Fibroblast of skin of back (primary cell): ENCODE results near the gene AOAH.
"Not testable (repeated sequence)": the region's sequence is repeated elsewhere in the genome, so short reads cannot be mapped to it uniquely, and the experiment has no call there.

ENCODE experiments used
- DNase-seq: peaks from one replicate; pipeline ENCODE4 v3.0.0-alpha.2; 2013

The AOAH gene

DNA sequence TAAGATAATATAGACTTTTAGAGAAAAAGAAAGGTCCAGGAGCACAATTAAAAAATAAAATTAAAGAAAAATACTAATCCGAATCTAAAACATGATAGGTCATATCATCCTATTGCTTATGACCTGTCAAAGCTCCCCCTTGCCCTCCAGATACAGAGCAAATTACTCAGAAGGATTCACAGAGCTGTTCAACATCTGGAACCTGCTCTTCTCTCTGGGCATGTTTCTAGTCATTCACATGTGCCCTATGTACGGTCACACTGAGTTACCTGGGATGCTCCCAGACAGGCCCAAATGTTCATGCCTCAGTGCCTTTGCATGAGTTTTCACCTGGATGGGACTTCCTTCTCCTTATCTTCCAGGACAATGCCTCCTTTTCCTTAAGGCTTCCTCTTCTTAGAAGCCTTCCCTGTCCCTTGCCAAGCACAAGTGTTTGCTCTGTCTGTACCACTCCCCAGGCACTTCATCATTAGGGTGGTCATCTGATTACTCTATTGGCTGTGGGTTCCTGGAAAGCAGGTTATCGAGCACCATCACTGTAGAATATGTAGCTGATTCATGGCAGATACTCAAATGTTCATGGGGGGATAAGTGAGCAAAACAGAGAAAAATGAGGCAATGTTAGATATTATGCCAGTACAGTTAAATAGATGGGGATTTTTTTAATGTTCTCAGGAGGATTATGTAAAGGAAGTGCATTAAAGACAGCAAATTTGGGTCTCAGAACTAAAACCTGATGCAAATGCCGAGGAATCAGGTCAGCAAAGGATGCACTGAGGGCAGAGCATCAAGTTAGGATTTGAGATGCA, 12.0 kb upstream of the AOAH start:
- DNase-seq: no peak

GRCh38 chr7:36735172-36735571, 10.9 kb upstream of the AOAH start:
- DNase-seq: no peak

DNA sequence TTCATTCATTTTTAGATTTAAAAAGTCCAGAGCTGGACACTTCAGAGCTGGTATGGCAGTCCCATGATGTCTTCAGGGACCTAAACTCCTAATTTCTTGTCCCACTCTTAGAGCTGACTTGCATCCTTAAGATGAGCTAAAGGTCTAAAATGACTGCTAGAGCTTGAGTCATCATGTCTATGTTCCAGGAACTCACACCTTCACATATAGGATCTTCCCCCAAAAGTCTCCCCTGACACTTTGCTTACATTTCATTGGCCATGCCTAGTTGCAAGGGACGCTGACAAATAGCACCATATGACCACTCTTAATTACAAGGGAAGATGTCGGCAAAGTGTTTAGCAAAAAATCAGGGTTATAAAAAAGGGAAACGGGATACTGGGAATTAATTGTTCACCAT, 10.4 kb upstream of the AOAH start:
- DNase-seq: no peak

DNA sequence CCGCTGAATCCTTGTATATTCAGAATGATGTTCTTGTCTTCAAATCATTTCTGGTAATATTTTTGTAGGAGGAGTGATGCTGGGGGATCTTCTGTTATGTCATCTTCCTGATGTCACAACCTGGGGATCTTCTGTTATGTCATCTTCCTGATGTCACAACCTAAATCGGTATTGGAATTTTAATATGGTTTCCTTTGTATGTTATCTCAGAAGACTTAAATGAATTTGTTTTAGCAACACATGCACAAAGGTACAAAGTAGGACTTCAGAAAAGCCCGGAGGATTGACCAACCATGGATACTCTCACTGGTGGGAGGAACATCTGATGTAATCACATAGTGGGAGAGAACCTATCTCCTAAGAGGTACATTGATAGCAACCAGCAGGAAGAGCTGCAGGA, 9.1 kb upstream of the AOAH start:
- no peak for DNase-seq

- no peak for DNase-seq
Observed at GRCh38 chr7:36732806-36733205, 8.5 kb upstream of the AOAH start.

DNA sequence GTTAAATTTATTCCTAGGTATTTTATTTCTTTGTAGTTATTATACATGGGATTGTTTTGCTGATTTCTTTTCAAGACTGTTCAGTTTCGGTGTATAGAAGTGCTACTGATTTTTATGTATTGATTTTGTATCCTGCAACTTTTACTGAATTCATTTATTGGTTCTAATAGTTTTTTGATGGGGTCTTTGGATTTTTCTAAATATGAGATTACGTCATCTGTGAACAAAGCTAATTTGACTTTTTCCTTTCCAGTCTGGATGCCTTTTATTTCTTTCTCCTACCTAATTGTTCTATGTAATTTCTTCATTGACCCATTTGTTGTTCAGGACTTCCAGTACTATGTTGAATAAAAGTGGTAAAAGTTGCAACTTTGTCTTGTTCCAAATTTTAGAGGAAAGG, 5.8 kb upstream of the AOAH start:
- no peak for DNase-seq

- DNase-seq: no peak
Observed at GRCh38 chr7:36728143-36728542, 3.8 kb upstream of the AOAH start.

DNA sequence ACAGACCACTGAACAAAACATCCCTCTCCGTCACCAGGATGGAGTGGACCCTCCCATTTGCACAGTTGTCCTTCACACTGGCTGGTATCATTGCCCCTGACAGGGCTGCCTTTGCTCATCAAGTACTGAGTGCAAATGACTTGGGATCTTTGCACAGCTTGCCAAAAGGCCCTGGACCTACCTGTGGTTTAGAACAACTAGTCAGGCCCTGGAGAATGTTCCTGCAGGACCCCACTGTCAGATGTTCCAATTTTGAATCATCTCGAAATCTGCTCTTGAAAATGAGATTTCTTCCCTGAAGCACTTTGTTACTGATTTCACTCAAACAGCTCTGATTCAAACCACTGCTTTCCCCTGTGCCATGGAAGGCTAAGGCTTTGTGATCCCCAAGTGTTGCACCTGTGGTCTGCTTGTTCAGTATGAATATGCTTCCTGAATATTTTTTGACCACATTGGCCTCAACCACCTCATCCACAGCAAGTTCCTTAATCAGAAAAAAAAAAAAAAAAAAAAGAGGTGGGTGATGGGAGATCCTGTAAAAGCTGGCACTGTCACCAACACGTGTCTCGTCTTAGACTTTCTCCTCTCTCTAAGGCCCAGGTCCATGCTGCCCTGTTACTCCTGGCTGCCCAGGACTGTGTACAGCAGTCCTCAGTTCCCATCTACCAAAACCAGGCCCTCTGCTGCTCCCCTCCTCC, 2.7 kb upstream of the AOAH start:
- no peak for DNase-seq

DNA sequence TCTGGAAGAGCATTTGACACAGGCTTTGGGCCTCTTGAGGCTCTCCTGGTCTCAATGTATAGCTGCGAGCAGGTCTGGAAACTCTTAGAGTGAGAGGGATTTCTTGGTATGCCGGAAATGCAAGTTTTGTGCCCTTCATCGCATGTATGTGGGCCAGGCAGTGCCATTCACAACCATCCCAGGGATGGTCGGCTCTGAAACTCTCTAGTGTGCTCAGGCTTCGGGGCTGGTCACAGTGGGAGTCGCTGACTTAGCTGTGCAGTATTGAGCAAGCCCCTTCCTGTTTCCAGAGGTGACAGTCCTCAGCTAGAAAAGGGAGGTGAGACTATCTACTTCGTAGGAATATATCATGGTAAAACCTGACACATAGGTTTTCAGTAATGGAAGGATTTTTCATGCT, 2.0 kb upstream of the AOAH start:
- DNase-seq: no peak

DNA sequence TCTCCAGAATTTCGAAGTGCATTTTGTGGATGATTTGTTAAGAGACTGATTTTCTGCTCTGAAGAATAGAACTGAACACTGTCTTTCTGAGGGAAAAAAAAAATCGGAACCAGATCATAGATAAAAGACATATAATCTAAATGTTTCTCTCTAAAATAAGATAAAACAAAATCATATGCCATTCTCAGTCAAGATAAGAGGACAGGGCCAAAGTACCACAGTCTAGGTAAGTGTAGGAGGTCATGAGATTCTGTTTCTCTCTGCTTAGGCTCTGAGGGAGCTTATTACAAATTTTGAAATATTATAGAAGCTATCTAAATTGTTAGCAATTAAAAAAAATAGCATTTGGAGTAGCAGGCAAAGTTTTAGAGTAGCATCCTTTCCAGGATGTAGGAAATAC, 702 bp upstream of the AOAH start:
- no peak for DNase-seq

- DNase-seq: no peak
Observed at GRCh38 chr7:36723291-36723690, 1.0 kb downstream of the AOAH start.

DNA sequence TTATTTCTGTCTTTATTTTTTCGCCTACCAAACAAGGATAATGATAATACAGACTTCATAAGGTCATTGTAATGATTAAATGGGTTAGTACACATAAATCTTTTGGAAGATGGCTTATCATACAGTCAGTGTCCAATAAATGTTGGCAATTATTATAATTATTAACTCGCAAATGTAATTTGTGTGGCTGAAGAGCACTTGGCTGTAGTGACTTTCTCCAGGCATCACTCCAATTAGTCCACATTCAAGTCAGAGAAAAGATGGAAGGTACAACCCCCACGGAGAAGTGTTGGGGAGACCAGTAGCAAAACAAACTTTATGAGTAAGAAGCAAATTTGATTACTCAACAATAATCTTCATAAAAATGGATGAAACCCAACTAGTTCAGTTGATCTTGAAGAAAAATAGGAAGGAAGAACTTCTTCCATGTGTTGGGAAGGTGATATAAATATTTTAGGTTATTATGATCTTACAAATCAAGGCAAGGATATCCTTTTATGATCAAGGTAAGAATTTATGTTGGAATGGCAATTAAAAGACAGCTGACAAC, 5.1 kb downstream of the AOAH start:
- DNase-seq: no peak

GRCh38 chr7:36717586-36717985, 6.7 kb downstream of the AOAH start:
- DNase-seq: no peak

- DNase-seq: not testable (repeated sequence)
Observed at GRCh38 chr7:36716802-36717201, 7.5 kb downstream of the AOAH start.

GRCh38 chr7:36712015-36712414, 12.3 kb downstream of the AOAH start:
- no peak for DNase-seq

GRCh38 chr7:36711256-36711655, 13.0 kb downstream of the AOAH start:
- DNase-seq: no peak

GRCh38 chr7:36710186-36710791, 14.0 kb downstream of the AOAH start:
- no peak for DNase-seq

DNA sequence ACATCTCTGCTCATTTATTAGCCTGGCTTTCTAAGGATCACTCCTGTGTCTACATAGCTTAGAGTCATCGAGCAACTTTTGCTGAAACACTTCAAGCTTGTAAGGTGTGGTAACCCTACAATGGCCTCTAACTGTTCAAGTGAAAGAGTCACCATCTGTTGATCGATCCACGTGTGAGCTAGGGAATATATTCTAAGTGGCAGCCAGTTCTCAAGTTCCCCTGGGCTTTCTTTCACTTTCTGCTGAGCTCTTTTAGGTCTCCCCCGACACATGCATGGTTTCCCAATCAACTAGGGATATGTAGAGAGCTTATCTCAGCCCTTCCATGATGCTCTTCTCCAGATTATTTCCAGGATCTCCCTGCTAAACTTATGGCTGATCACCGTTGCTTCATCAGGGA, 15.5 kb downstream of the AOAH start:
- no peak for DNase-seq

DNA sequence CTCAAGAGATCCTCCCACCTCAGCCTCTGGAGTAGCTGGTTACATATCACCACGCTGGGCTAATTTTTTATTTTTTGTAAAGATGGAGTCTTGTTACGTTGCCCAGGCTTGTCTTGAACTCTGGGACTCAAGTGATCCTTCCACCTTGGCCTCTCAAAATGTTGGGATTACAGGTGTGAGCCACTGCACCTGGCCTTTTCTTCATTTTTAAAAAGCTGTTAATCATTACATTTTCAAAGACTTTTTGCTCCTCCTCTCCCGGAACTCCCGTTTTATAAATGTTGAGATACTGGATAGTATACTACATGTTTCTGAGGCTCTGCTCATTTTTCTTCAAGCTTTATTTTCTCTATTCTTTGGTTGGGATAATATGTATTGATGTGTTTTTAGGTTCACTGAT, 16.4 kb downstream of the AOAH start:
- no peak for DNase-seq

DNA sequence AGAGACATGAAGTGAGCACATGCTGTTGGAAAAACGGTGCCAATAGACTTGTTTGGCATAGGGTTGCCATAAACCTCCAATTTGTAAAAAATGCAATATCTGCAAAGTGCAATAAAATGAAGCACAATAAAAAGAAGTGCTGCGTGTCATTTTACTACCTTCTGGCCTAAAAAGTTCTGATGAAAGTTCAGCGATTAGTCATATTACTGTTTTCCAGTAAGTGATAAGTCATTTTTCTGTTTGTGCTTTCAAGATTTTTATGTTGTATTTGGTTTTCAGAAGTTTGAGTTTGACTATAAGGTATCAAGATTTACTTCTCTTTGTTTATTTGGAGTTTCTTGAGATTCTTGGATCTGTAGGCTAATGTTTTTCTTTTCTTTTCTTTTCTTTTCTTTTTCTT, 16.8 kb downstream of the AOAH start:
- DNase-seq: no peak

DNA sequence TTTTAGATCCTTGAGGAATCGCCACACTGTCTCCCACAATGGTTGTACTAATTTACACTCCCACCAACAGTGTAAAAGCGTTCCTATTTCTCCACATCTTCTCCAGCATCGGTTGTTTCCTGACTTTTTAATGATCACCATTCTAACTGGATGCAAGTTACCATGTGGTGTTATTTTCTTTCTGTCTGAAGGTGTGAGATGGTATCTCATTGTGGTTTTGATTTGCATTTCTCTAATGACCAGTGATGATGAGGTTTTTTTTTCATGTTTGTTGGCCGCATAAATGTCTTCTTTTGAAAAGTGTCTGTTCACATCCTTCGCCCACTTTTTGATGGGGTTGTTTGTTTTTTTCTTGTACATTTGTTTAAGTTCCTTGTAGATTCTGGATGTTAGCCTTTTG, 20.4 kb downstream of the AOAH start:
- DNase-seq: not testable (repeated sequence)

- DNase-seq: no peak
Observed at GRCh38 chr7:36692456-36692855, 31.8 kb downstream of the AOAH start.

DNA sequence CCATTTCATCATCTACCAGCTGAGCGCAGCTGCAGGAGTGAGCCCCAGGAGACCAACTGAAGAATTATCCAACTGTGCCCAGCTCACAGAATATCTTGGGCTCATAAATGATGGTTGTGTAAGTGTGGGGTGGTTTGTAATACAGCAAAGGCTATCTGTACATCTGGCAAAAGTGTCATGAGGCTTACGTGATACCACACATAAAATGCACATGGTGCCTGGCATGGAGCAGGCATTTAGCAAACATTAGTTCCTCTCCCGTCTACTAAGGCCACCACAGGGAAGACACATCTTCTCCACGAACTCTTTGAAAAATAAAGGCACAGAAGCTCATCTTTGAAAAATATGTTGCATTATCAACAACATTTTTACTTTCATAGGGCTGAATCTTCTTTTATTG, 32.3 kb downstream of the AOAH start:
- no peak for DNase-seq
